KMS-11 (cell line): ENCODE data around the gene GOLGA6L10.

ENCODE experiments used
- H2AFZ ChIP-seq: fragments of 200-600 bp; sonication (generic); 2 replicates; pipeline ENCODE4 v1.6.1; 2016; ENCODE audit warnings: antibody characterized with exemption, mixed run types, low read depth
- H3K27ac ChIP-seq: fragments of 200-600 bp; sonication (generic); 2 replicates; pipeline ENCODE4 v1.6.1; 2016; ENCODE audit warnings: mild to moderate bottlenecking, mixed run types
- H3K27me3 ChIP-seq: fragments of 200-600 bp; sonication (generic); 2 replicates; pipeline ENCODE4 v1.6.1; 2017; ENCODE audit warnings: mild to moderate bottlenecking, low read depth, mixed run types, moderate library complexity; ENCODE audit not compliant: insufficient read depth
- H3K36me3 ChIP-seq: fragments of 200-600 bp; sonication (generic); 2 replicates; pipeline ENCODE4 v1.6.1; 2017; ENCODE audit warnings: mild to moderate bottlenecking, mixed run types; ENCODE audit not compliant: insufficient read depth
- H3K4me1 ChIP-seq: fragments of 200-600 bp; sonication (generic); 2 replicates; pipeline ENCODE4 v1.6.1; 2016; ENCODE audit warnings: mild to moderate bottlenecking, low read depth, mixed run types; ENCODE audit not compliant: poor library complexity, severe bottlenecking
- H3K4me2 ChIP-seq: fragments of 200-600 bp; sonication (generic); 2 replicates; pipeline ENCODE4 v1.7.0; 2016; ENCODE audit warnings: mild to moderate bottlenecking, mixed run types
- H3K4me3 ChIP-seq: fragments of 200-600 bp; sonication (generic); IDR thresholded peaks from 2 replicates; pipeline ENCODE4 v1.6.1; 2017; ENCODE audit warnings: low read depth, low read length, mixed read lengths; ENCODE audit not compliant: insufficient read depth
- H3K79me2 ChIP-seq: fragments of 200-600 bp; sonication (generic); 2 replicates; pipeline ENCODE4 v1.6.1; 2016; ENCODE audit warnings: low read depth, mixed run types; ENCODE audit not compliant: insufficient read depth
- H3K9ac ChIP-seq: fragments of 200-600 bp; sonication (generic); 2 replicates; pipeline ENCODE4 v1.6.1; 2016; ENCODE audit warnings: mild to moderate bottlenecking, mixed run types
- H4K20me1 ChIP-seq: fragments of 200-600 bp; sonication (generic); 2 replicates; pipeline ENCODE4 v1.6.1; 2016; ENCODE audit warnings: mild to moderate bottlenecking, mixed run types; ENCODE audit not compliant: insufficient read depth
- TF ChIP-seq, protein P1 (sequence below): fragments of 200-600 bp; sonication (generic); conservative IDR thresholded peaks from 2 replicates; pipeline ENCODE4 v1.6.1; 2017; ENCODE audit warnings: low read depth, mild to moderate bottlenecking, antibody characterized with exemption, low read length, moderate library complexity, mixed read lengths

GOLGA6L10 gene

GRCh38 chr15:82298032-82298431 is 51.2 kb downstream of the GOLGA6L10 start:
- Histone ChIP-seq H3K9ac (no peak overlapping the region), H3K4me1 (no peaks in the 10 kb centered on the region), H3K4me2 (no peak overlapping the region), H3K27ac (no peak overlapping the region), H3K4me3 (no peak overlapping the region), H4K20me1 (no peaks in the 10 kb centered on the region), H3K79me2 (no peaks in the 10 kb centered on the region), H3K36me3 (no peaks in the 10 kb centered on the region), H3K27me3 (no peaks in the 10 kb centered on the region), H2AFZ (no peak overlapping the region)
- TF ChIP-seq, protein P1, sequence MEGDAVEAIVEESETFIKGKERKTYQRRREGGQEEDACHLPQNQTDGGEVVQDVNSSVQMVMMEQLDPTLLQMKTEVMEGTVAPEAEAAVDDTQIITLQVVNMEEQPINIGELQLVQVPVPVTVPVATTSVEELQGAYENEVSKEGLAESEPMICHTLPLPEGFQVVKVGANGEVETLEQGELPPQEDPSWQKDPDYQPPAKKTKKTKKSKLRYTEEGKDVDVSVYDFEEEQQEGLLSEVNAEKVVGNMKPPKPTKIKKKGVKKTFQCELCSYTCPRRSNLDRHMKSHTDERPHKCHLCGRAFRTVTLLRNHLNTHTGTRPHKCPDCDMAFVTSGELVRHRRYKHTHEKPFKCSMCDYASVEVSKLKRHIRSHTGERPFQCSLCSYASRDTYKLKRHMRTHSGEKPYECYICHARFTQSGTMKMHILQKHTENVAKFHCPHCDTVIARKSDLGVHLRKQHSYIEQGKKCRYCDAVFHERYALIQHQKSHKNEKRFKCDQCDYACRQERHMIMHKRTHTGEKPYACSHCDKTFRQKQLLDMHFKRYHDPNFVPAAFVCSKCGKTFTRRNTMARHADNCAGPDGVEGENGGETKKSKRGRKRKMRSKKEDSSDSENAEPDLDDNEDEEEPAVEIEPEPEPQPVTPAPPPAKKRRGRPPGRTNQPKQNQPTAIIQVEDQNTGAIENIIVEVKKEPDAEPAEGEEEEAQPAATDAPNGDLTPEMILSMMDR: no peak

DNA sequence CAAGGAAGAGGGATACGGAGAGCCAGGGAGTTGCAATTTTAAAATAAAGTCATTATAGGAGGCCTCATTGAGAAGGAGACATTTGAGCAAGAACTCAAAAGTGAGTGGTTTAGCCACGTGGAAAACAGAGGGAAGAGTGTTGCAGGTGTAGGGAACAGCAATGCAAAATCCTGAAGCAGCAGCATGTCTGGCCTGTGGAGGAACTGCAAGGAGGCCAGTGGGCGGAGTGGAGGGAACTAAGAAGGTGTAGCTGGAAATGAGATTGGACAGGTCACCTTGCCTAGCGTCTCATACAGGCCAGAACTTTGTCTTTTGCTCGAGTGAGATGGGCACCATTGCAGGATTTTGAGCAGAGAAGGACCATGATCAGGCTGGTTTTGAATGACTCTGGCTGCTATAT is 51.7 kb downstream of the GOLGA6L10 start:
- Histone ChIP-seq H3K4me3 (no peak overlapping the region), H2AFZ (no peak overlapping the region), H3K27me3 (no peaks in the 10 kb centered on the region), H3K4me2 (no peak overlapping the region), H3K27ac (no peak overlapping the region), H3K36me3 (no peaks in the 10 kb centered on the region), H3K79me2 (no peaks in the 10 kb centered on the region), H3K4me1 (no peaks in the 10 kb centered on the region), H4K20me1 (no peaks in the 10 kb centered on the region), H3K9ac (no peak overlapping the region)
- TF ChIP-seq, protein P1: no peak

DNA sequence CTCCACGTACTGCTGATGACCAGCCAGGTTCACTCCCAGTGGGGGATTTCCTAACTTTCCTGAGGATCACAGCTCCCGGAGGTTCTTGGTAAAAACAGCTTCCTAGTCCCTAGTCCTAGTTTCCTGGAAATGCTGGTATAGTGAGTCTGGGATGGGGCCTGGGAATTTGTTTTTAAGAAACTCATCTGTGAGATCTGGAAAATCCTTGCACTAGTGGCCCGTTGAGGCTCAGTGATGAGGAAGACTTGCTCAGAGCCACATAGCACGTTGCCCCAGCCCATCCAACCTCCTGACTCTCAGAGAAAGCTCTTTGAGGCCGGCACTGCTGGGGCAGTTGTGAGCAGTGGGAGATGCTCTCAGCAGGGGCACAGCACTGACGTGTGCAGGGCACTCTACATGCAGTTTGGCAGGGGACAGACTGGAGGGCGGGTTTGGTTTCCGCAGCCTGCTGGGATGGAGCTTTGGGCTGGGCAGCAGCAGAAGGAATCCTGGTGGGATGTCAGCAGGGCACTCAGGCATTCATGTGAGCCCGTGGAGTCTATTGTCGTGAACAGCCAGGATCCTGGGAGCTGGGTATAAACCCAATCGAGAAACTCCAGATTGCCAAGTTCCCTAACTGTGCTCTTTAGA is 55.1 kb downstream of the GOLGA6L10 start:
- H3K4me3 ChIP-seq: no peak overlapping the region
- H3K27ac ChIP-seq: no peak overlapping the region
- H2AFZ ChIP-seq: no peak overlapping the region
- no peaks in the 10 kb centered on the region for H3K79me2 ChIP-seq
- H3K36me3 ChIP-seq: no peaks in the 10 kb centered on the region
- TF ChIP-seq, protein P1: no peak
- no peak overlapping the region for H3K9ac ChIP-seq
- no peaks in the 10 kb centered on the region for H3K27me3 ChIP-seq
- H3K4me1 ChIP-seq: no peaks in the 10 kb centered on the region
- no peak overlapping the region for H3K4me2 ChIP-seq
- no peaks in the 10 kb centered on the region for H4K20me1 ChIP-seq

- Histone ChIP-seq H3K79me2 (no peaks in the 10 kb centered on the region), H3K4me2 (no peak overlapping the region), H3K27ac (no peak overlapping the region), H3K36me3 (no peaks in the 10 kb centered on the region), H4K20me1 (no peaks in the 10 kb centered on the region), H2AFZ (no peak overlapping the region), H3K27me3 (no peaks in the 10 kb centered on the region), H3K4me3 (no peak overlapping the region), H3K4me1 (no peaks in the 10 kb centered on the region), H3K9ac (no peak overlapping the region)
- TF ChIP-seq, protein P1: no peak
These were observed 57.0 kb downstream of the GOLGA6L10 start for GRCh38 chr15:82292271-82292670.
